ENCODE data around the gene PFKP.

DNA sequence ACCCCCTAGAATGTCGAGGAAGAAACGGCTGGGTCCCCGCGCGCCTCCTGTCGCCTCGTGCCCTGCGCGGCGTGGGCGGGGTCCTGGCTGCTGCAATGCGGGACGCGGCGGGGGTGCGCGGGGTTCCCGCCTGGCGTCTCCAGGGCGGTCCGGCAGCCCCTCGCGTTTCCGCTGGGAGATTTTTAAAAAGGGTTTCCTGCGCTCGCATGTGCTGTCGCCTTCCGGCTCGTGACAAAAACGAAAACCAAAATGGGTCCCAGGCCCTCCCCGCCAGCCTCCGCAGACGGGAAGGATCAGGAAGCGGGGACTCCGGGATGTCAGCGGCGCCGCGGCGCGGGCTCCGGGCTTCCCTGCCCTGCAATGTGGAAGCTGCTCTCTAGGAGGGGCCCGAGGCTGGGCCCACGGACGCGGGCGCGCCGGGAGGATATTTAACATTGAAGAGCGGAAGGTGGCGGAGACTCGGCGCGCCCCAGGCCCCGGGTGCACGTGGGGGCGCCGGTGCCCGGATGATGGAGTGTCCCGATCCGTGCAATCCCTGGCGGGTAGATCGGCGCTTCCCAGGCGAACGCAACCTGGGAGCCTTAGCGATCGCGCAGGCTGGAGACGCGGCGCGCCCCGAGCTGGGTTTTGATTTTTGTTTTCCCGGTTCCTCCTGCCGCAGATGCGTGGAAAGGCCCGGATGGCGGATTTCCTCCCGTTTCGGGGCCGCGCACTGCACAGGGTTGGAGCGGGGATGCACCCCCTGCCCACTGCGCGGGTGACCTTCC, 1.0 kb downstream of the PFKP start:
- TF ChIP-seq, protein P1, sequence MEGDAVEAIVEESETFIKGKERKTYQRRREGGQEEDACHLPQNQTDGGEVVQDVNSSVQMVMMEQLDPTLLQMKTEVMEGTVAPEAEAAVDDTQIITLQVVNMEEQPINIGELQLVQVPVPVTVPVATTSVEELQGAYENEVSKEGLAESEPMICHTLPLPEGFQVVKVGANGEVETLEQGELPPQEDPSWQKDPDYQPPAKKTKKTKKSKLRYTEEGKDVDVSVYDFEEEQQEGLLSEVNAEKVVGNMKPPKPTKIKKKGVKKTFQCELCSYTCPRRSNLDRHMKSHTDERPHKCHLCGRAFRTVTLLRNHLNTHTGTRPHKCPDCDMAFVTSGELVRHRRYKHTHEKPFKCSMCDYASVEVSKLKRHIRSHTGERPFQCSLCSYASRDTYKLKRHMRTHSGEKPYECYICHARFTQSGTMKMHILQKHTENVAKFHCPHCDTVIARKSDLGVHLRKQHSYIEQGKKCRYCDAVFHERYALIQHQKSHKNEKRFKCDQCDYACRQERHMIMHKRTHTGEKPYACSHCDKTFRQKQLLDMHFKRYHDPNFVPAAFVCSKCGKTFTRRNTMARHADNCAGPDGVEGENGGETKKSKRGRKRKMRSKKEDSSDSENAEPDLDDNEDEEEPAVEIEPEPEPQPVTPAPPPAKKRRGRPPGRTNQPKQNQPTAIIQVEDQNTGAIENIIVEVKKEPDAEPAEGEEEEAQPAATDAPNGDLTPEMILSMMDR (IDR thresholded peaks at IDR 0.05): peak; percentile 28 to 54 (median 34)
- TF ChIP-seq EP300 (IDR thresholded peaks at IDR 0.05): no peak

Measured in esophagus muscularis mucosa (tissue), 3 donors.